Measurements from ENCODE around the gene CADM2.

Gene CADM2

GRCh38 chr3:85074003-85074402 is 115.2 kb downstream of the CADM2 start:
- no peak overlapping the region for H3K4me3 ChIP-seq (ENCODE audit: low read depth, low read length)
- no peak for TF ChIP-seq CTCF (IDR thresholded peaks at IDR 0.05; ENCODE audit: insufficient read depth, low read length, missing control alignments)
- ChIA-PET POLR2A (no interaction called here), CTCF (no interaction called here)
- DNase-seq (ENCODE audit: low read depth, low spot score) = no peak

DNA sequence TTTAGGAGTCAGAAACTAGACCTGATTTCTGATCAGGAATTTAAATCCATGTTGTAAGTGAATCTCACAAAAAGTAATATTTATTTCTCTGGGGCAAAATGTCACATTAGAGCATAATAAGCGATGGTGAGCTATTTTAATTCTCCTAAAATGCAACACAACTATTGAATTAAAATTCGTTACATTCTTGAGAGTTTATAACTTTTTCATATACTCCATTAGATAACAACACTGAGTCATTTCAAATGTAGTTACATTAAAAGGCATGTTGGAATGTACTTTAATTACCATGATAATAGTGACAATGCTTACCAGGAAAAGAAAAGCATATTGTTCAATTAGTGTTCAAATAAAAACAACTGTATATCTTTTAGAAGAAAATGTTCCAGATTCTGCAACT is 116.9 kb downstream of the CADM2 start:
- TF ChIP-seq CTCF (IDR thresholded peaks at IDR 0.05; ENCODE audit: insufficient read depth, low read length, missing control alignments) = no peak
- CTCF ChIA-PET = no interaction called here
- POLR2A ChIA-PET = no interaction called here
- no peak for DNase-seq (ENCODE audit: low read depth, low spot score)
- no peak overlapping the region for H3K4me3 ChIP-seq (ENCODE audit: low read depth, low read length)

GRCh38 chr3:85077018-85077417 is 118.2 kb downstream of the CADM2 start:
- ChIA-PET CTCF (no interaction called here), POLR2A (no interaction called here)
- DNase-seq (ENCODE audit: low read depth, low spot score) = no peak
- TF ChIP-seq CTCF (IDR thresholded peaks at IDR 0.05; ENCODE audit: insufficient read depth, low read length, missing control alignments) = no peak
- no peak overlapping the region for H3K4me3 ChIP-seq (ENCODE audit: low read depth, low read length)

DNA sequence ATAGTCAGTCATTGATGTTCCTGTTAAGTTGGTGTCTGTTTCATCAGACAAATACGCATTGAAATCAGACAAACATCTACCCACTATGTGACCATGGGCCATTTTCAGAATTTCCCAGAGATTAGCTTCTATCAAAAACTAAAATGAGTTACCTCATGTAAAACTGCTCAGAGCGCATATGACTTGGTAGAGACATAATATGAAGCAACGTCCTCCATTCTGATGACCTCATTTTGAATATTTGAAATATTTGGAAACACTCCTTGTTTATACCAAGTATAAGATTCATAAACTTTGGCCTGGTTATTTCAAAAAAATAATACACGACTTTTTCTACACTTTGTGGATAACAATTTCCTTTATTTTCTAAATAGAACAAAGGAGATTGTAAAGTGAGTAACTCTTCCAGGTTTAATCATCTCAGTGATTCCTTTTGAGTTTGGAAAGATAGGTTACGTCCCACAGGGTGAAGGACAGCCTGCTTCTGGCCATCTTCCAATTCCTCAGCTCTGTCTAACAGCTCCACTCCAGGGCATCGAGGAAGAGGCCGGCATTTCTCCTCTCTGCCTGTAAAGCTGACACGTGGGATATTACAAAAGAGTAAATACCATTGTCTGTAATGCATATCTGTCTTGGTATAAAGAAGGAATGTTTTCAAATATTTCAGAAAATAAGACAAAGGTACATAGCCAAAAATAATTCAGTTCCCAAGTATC is 122.6 kb downstream of the CADM2 start:
- ChIA-PET POLR2A (no interaction called here), CTCF (no interaction called here)
- no peak overlapping the region for H3K4me3 ChIP-seq (ENCODE audit: low read depth, low read length)
- no peak for DNase-seq (ENCODE audit: low read depth, low spot score)
- TF ChIP-seq CTCF (IDR thresholded peaks at IDR 0.05; ENCODE audit: insufficient read depth, low read length, missing control alignments) = no peak

GRCh38 chr3:85090495-85090894 is 131.7 kb downstream of the CADM2 start:
- H3K4me3 ChIP-seq (ENCODE audit: low read depth, low read length) = no peak overlapping the region
- no peak for TF ChIP-seq CTCF (IDR thresholded peaks at IDR 0.05; ENCODE audit: insufficient read depth, low read length, missing control alignments)
- ChIA-PET POLR2A (no interaction called here), CTCF (no interaction called here)
- no peak for DNase-seq (ENCODE audit: low read depth, low spot score)

- POLR2A ChIA-PET = no interaction called here
- no peak overlapping the region for H3K4me3 ChIP-seq (ENCODE audit: low read depth, low read length)
- TF ChIP-seq CTCF (IDR thresholded peaks at IDR 0.05; ENCODE audit: insufficient read depth, low read length, missing control alignments) = no peak
- no peak for DNase-seq (ENCODE audit: low read depth, low spot score)
- CTCF ChIA-PET = no interaction called here
These were observed 141.5 kb downstream of the CADM2 start for GRCh38 chr3:85100316-85100715.
